Measurements from ENCODE around the gene MEGF9. TPM values are rescaled to one million over a fixed set of nuclear protein-coding genes. Genes with fewer than 3 reads are reported as not detected.

The MEGF9 gene
- total and polyA plus RNA-seq, 2 donors (not counting 1 experiment from before 2014, with no cell fraction given) = 3.5 to 11.3 TPM

- 20% methylated on average over 1 of the region's 10 CpGs for WGBS (ENCODE audit: insufficient coverage)
- H3K79me2 ChIP-seq (ENCODE audit: control insufficient read depth, insufficient read depth, low read length) = peaks cover 71% of the 10 kb centered on the region
- H3K27ac ChIP-seq (ENCODE audit: low read length in 2 of 2) = peak overlapping the region; percentile 57 to 73
- Mint-ChIP-seq H3K9me3 (ENCODE audit: insufficient read depth) (no peaks in the 10 kb centered on the region), H3K27me3 (no peaks in the 10 kb centered on the region), H3K4me3 (peak overlapping the region; percentile 81), H3K27ac (peak overlapping the region; percentile 87), H3K4me1 (peaks cover 45% of the 10 kb centered on the region)
- peak; percentile 64 for DNase-seq
- H3K36me3 ChIP-seq (replicated peaks in 1 of 2; ENCODE audit: control extremely low read depth in 1 of 2, control insufficient read depth in 1 of 2, extremely low read depth in 1 of 2, insufficient read depth in 2 of 2, low read length in 1 of 2) = no peaks in the 10 kb centered on the region
- TF ChIP-seq EZH2 (IDR thresholded peaks at IDR 0.05; ENCODE audit: borderline replicate concordance, insufficient read depth, low read depth, low read length, poor library complexity, severe bottlenecking) = no peak
- TF ChIP-seq CTCF (IDR thresholded peaks at IDR 0.05) = no peak
- no peaks in the 10 kb centered on the region for H4K20me1 ChIP-seq (ENCODE audit: control insufficient read depth, insufficient read depth, low read length, poor library complexity, severe bottlenecking)
- peaks cover 43 to 44% of the 10 kb centered on the region in 2 donors for H3K4me1 ChIP-seq (ENCODE audit: control insufficient read depth in 2 of 2, insufficient read depth in 2 of 2, low read length in 2 of 2)
- peak overlapping the region; percentile 34 to 56 (median 44) for H3K4me3 ChIP-seq (ENCODE audit: control extremely low read depth in 1 of 5, extremely low read depth in 1 of 5, insufficient read depth in 1 of 5, low read depth in 2 of 5, low read length in 4 of 5)
- no peaks in the 10 kb centered on the region for H3K27me3 ChIP-seq (replicated peaks in 1 of 4; ENCODE audit: control extremely low read depth in 1 of 4, control insufficient read depth in 3 of 4, insufficient read depth in 4 of 4, low read length in 3 of 4)
- intact Hi-C loops (cut with micrococcal nuclease) = loop anchor here (5.0 kb wide), 1 partner anchor 492 kb away; the partner anchor contains the start of gene RAB14
- H3K9ac ChIP-seq (ENCODE audit: low read length) = peak overlapping the region; percentile 61
- peak overlapping the region; percentile 98 for H3K4me2 ChIP-seq (replicated peaks; ENCODE audit: low read depth, low read length, poor library complexity, severe bottlenecking)
- no peaks in the 10 kb centered on the region for H3K9me3 ChIP-seq (ENCODE audit: control extremely low read depth in 1 of 3, control insufficient read depth in 2 of 3, insufficient read depth in 1 of 3, low read length in 2 of 3)
- ChIA-PET POLR2A (interaction anchor here (0.7 kb wide), 1 partner anchor 350 kb away, joined by 7 read pairs; no protein-coding TSS in a partner anchor), CTCF (interaction anchor here (1.0 to 1.3 kb wide), 2 partner anchors 91 to 350 kb away, joined by 3 read pairs; no protein-coding TSS in a partner anchor)
- H2AFZ ChIP-seq (ENCODE audit: insufficient read depth, low read depth, low read length, poor library complexity, severe bottlenecking) = peak overlapping the region; percentile 60
- peak; percentile 1 for ATAC-seq (ENCODE audit: low read depth)
Observed at GRCh38 chr9:120710110-120710981, 3.9 kb downstream of the MEGF9 start.
